ENCODE data around the gene VAT1L. TPM values are rescaled to one million over a fixed set of nuclear protein-coding genes. Genes with fewer than 3 reads are reported as not detected.

VAT1L gene
- total RNA-seq, 1 experiment from 2014 or later, result 0.10 TPM

- TF ChIP-seq, protein P1, sequence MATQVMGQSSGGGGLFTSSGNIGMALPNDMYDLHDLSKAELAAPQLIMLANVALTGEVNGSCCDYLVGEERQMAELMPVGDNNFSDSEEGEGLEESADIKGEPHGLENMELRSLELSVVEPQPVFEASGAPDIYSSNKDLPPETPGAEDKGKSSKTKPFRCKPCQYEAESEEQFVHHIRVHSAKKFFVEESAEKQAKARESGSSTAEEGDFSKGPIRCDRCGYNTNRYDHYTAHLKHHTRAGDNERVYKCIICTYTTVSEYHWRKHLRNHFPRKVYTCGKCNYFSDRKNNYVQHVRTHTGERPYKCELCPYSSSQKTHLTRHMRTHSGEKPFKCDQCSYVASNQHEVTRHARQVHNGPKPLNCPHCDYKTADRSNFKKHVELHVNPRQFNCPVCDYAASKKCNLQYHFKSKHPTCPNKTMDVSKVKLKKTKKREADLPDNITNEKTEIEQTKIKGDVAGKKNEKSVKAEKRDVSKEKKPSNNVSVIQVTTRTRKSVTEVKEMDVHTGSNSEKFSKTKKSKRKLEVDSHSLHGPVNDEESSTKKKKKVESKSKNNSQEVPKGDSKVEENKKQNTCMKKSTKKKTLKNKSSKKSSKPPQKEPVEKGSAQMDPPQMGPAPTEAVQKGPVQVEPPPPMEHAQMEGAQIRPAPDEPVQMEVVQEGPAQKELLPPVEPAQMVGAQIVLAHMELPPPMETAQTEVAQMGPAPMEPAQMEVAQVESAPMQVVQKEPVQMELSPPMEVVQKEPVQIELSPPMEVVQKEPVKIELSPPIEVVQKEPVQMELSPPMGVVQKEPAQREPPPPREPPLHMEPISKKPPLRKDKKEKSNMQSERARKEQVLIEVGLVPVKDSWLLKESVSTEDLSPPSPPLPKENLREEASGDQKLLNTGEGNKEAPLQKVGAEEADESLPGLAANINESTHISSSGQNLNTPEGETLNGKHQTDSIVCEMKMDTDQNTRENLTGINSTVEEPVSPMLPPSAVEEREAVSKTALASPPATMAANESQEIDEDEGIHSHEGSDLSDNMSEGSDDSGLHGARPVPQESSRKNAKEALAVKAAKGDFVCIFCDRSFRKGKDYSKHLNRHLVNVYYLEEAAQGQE (IDR thresholded peaks at IDR 0.05; ENCODE audit: low read depth), result no peak
- no peak for TF ChIP-seq RAD21 (IDR thresholded peaks at IDR 0.05; ENCODE audit: low read depth)
Observed at GRCh38 chr16:77963185-77964044, 175.1 kb downstream of the VAT1L start (continued).

- Histone ChIP-seq H3K9me3 (ENCODE audit: control insufficient read depth in 1 of 2, insufficient read depth in 1 of 2, low read depth in 1 of 2, low read length in 2 of 2) (no peaks in the 10 kb centered on the region), H3K27me3 (ENCODE audit: insufficient read depth, low read length) (peaks cover 56% of the 10 kb centered on the region), H2AFZ (ENCODE audit: low read depth, low read length, poor library complexity, severe bottlenecking) (no peak overlapping the region), H3K4me2 (ENCODE audit: low read length) (no peak overlapping the region), H4K20me1 (ENCODE audit: insufficient read depth) (no peaks in the 10 kb centered on the region), H3K9ac (ENCODE audit: low read length) (no peak overlapping the region), H3K79me2 (ENCODE audit: insufficient read depth, low read length) (no peaks in the 10 kb centered on the region), H3K9me2 (ENCODE audit: insufficient read depth) (no peaks in the 10 kb centered on the region), H3K27ac (ENCODE audit: low read depth, low read length) (no peak overlapping the region), H3K36me3 (ENCODE audit: control insufficient read depth in 1 of 2, insufficient read depth in 2 of 2, low read length in 2 of 2) (no peaks in the 10 kb centered on the region), H3K4me3 (replicated peaks in 1 of 2; ENCODE audit: low read depth in 1 of 2, low read length in 2 of 2) (no peak overlapping the region), H3K4me1 (ENCODE audit: control insufficient read depth in 1 of 2, insufficient read depth in 2 of 2, low read length in 2 of 2) (no peaks in the 10 kb centered on the region)
- RAD21 ChIA-PET (ENCODE audit: low non-redundant PET in 1 of 2, low total read pairs in 2 of 2, uncharacterized antibody in 2 of 2, unreplicated experiment in 2 of 2), result no interaction called here
- intact Hi-C loops (cut with micrococcal nuclease), result no loop called here
- CTCF ChIA-PET, result no interaction called here
- no TSS peak for BruUV-seq (replicated peaks)
- DNase-seq (ENCODE audit: low read depth, low spot score) (no peak), ATAC-seq (no peak)
- TF ChIP-seq ZNF274 (IDR thresholded peaks at IDR 0.05; ENCODE audit: low read depth, low read length) (no peak), POLR2A (IDR thresholded peaks at IDR 0.05; ENCODE audit: borderline replicate concordance, extremely low read depth, insufficient read depth, insufficient read length) (no peak), FOSL1 (IDR thresholded peaks at IDR 0.05; ENCODE audit: low read depth) (no peak), SRF (IDR thresholded peaks at IDR 0.05; ENCODE audit: low read depth) (no peak), EZH2phosphoT487 (IDR thresholded peaks at IDR 0.05; ENCODE audit: borderline replicate concordance) (no peak), JUND (IDR thresholded peaks at IDR 0.05) (no peak), ELF1 (IDR thresholded peaks at IDR 0.05; ENCODE audit: borderline replicate concordance, low read depth) (no peak), CEBPB (IDR thresholded peaks at IDR 0.05; ENCODE audit: low read depth) (no peak), CBX3 (IDR thresholded peaks at IDR 0.05; ENCODE audit: low read depth) (no peak), POLR2AphosphoS5 (IDR thresholded peaks at IDR 0.05; ENCODE audit: low read depth, low read length) (no peak), RAD21 (IDR thresholded peaks at IDR 0.05; ENCODE audit: low read depth) (no peak)
- TF ChIP-seq, protein P1 (IDR thresholded peaks at IDR 0.05; ENCODE audit: low read depth), result no peak
- TF ChIP-seq, protein P2, sequence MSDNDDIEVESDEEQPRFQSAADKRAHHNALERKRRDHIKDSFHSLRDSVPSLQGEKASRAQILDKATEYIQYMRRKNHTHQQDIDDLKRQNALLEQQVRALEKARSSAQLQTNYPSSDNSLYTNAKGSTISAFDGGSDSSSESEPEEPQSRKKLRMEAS (IDR thresholded peaks at IDR 0.05), result no peak
- TF ChIP-seq, protein P3, sequence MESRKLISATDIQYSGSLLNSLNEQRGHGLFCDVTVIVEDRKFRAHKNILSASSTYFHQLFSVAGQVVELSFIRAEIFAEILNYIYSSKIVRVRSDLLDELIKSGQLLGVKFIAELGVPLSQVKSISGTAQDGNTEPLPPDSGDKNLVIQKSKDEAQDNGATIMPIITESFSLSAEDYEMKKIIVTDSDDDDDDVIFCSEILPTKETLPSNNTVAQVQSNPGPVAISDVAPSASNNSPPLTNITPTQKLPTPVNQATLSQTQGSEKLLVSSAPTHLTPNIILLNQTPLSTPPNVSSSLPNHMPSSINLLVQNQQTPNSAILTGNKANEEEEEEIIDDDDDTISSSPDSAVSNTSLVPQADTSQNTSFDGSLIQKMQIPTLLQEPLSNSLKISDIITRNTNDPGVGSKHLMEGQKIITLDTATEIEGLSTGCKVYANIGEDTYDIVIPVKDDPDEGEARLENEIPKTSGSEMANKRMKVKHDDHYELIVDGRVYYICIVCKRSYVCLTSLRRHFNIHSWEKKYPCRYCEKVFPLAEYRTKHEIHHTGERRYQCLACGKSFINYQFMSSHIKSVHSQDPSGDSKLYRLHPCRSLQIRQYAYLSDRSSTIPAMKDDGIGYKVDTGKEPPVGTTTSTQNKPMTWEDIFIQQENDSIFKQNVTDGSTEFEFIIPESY (IDR thresholded peaks at IDR 0.05; ENCODE audit: extremely low read depth, insufficient replicate concordance, low read length), result no peak
- POLR2A ChIA-PET, result no interaction called here
Observed at GRCh38 chr16:77965346-77965745, 177.0 kb downstream of the VAT1L start.
